K562 (cell line): ENCODE measurements around the gene PNRC2. TPM values are rescaled to one million over a fixed set of nuclear protein-coding genes. Genes with fewer than 3 reads are reported as not detected.

ENCODE experiments used
- EP300 ChIP-seq: IDR thresholded peaks from 2 replicates; pipeline ENCODE4 v1.6.1; 2012; ENCODE audit warnings: low read length, improper control_type of control experiment
- EP400 ChIP-seq: fragments of 450-650 bp; IDR thresholded peaks from 2 replicates; pipeline ENCODE4 v1.6.1; 2017; ENCODE audit warnings: antibody characterized with exemption, mild to moderate bottlenecking, moderate library complexity
- EWSR1 ChIP-seq: fragments of 450-650 bp; IDR thresholded peaks from 2 replicates; pipeline ENCODE4 v1.6.1; 2018; ENCODE audit warnings: borderline replicate concordance, mild to moderate bottlenecking, low read depth, moderate library complexity; ENCODE audit not compliant: partially characterized antibody
- HMG20A ChIP-seq: fragments of 450-650 bp; formaldehyde crosslinking; conservative IDR thresholded peaks from 2 replicates; pipeline ENCODE4 v1.4.0; 2020; ENCODE audit warnings: mild to moderate bottlenecking, mixed read lengths
- KDM4B ChIP-seq, 2 experiments: fragments of 450-650 bp in 1 of 2; sonication (generic) in 1 of 2; IDR thresholded peaks; 2 replicates each; pipeline ENCODE4 v1.6.1; 2016 to 2017; ENCODE audit warnings: borderline replicate concordance in 2 of 2, antibody characterized with exemption in 1 of 2, low read depth in 1 of 2, mild to moderate bottlenecking in 1 of 2
- POLR2A ChIP-seq: fragments of 450-650 bp; conservative IDR thresholded peaks from 2 replicates; pipeline ENCODE4 v1.6.1; 2016
- STAT5B ChIP-seq: fragments of 250-450 bp; sonication (Bioruptor Pico); IDR thresholded peaks from 2 replicates; pipeline ENCODE4 v1.8.0; 2021; ENCODE audit warnings: mild to moderate bottlenecking, inconsistent platforms
- TCFL5 ChIP-seq: fragments of 250-450 bp; sonication (Bioruptor Pico); conservative IDR thresholded peaks from 2 replicates; pipeline ENCODE4 v1.6.1; 2021; ENCODE audit warnings: mild to moderate bottlenecking, moderate library complexity, matching md5 sums
- TFAP4 ChIP-seq: sonication (generic); formaldehyde crosslinking; IDR thresholded peaks from 2 replicates; pipeline ENCODE4 v1.8.0; 2022; ENCODE audit warnings: missing genetic modification reagents, mild to moderate bottlenecking, moderate library complexity, borderline replicate concordance
- ZFP1 ChIP-seq: fragments of 450-650 bp; formaldehyde crosslinking; IDR thresholded peaks from 2 replicates; pipeline ENCODE4 v1.4.0; 2020; ENCODE audit warnings: mild to moderate bottlenecking, mixed read lengths
- ZHX1 ChIP-seq: fragments of 150-350 bp; conservative IDR thresholded peaks from 2 replicates; pipeline ENCODE4 v1.6.1; 2014; ENCODE audit warnings: low read length
- polyA plus RNA-seq, 8 experiments: library from polyadenylated mRNA; depleted of rRNA in 4 of 8; stranded (reverse) in 5 of 8; unstranded in 3 of 8; fragments of >200 nt; fragmentation: Nextera tagmentation in 2 of 8; fragmentation: Illumina TruSeq in 1 of 8; extraction: Ambion mirVana in 2 of 8; extraction: Trizol in 1 of 8; gene quantifications; 2 replicates each; pipeline versions ENCODE4 v1.2.1 to v1.2.3, GENCODE V29; 2011 to 2014; ENCODE audit warnings: inconsistent platforms in 1 of 8, missing spikeins in 1 of 8
- total RNA-seq, 7 experiments: library from RNA; depleted of rRNA in 6 of 7; stranded (reverse); fragments of >200 nt in 6 of 7; fragmentation: Illumina TruSeq in 2 of 7; extraction: Trizol in 2 of 7; gene quantifications; 2 replicates each; pipeline versions ENCODE4 v1.2.1 to v1.2.3, GENCODE V29; 2011 to 2021; ENCODE audit warnings: low replicate concordance in 1 of 7
- TF ChIP-seq, protein P1 (sequence below): sonication (generic); formaldehyde crosslinking; IDR thresholded peaks from 2 replicates; pipeline ENCODE4 v1.8.0; 2023; ENCODE audit warnings: missing genetic modification reagents, mild to moderate bottlenecking, borderline replicate concordance

The PNRC2 gene
- total and polyA plus RNA-seq, 9 of the 15 experiments (the other 6 are each of a cell fraction or from before 2014, with no cell fraction given): 127 to 303 (median 203) TPM

GRCh38 chr1:23959461-23960290, at the start of gene PNRC2 (continued):
- no peak for TF ChIP-seq HMG20A
- no peak for TF ChIP-seq EP300
- peak; percentile 69; the same call in 1 of the 2 replicates for TF ChIP-seq TFAP4 (CRISPR knock-in tag)
- TF ChIP-seq TCFL5 (CRISPR knock-in tag): no peak
- TF ChIP-seq EWSR1: no peak
- TF ChIP-seq, protein P1, sequence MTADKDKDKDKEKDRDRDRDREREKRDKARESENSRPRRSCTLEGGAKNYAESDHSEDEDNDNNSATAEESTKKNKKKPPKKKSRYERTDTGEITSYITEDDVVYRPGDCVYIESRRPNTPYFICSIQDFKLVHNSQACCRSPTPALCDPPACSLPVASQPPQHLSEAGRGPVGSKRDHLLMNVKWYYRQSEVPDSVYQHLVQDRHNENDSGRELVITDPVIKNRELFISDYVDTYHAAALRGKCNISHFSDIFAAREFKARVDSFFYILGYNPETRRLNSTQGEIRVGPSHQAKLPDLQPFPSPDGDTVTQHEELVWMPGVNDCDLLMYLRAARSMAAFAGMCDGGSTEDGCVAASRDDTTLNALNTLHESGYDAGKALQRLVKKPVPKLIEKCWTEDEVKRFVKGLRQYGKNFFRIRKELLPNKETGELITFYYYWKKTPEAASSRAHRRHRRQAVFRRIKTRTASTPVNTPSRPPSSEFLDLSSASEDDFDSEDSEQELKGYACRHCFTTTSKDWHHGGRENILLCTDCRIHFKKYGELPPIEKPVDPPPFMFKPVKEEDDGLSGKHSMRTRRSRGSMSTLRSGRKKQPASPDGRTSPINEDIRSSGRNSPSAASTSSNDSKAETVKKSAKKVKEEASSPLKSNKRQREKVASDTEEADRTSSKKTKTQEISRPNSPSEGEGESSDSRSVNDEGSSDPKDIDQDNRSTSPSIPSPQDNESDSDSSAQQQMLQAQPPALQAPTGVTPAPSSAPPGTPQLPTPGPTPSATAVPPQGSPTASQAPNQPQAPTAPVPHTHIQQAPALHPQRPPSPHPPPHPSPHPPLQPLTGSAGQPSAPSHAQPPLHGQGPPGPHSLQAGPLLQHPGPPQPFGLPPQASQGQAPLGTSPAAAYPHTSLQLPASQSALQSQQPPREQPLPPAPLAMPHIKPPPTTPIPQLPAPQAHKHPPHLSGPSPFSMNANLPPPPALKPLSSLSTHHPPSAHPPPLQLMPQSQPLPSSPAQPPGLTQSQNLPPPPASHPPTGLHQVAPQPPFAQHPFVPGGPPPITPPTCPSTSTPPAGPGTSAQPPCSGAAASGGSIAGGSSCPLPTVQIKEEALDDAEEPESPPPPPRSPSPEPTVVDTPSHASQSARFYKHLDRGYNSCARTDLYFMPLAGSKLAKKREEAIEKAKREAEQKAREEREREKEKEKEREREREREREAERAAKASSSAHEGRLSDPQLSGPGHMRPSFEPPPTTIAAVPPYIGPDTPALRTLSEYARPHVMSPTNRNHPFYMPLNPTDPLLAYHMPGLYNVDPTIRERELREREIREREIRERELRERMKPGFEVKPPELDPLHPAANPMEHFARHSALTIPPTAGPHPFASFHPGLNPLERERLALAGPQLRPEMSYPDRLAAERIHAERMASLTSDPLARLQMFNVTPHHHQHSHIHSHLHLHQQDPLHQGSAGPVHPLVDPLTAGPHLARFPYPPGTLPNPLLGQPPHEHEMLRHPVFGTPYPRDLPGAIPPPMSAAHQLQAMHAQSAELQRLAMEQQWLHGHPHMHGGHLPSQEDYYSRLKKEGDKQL (CRISPR knock-in tag): no peak
- no peak for TF ChIP-seq ZFP1 (CRISPR knock-in tag)
- TF ChIP-seq POLR2A: peak; percentile 99
- TF ChIP-seq ZHX1: no peak
- peak; percentile 95 for TF ChIP-seq EP400
- no peak; a peak in 1 of 4 replicates for TF ChIP-seq KDM4B (IDR thresholded peaks at IDR 0.05; ENCODE audit: borderline replicate concordance in 2 of 2, low read depth in 1 of 2)
- no peak for TF ChIP-seq STAT5B (CRISPR knock-in tag)
